Ramos (cell line): Measurements from ENCODE around the gene MAN2B2.

Experiments used
- in situ Hi-C: fragments of 300-500 bp; cut with MboI; formaldehyde crosslinking; loops from one replicate; pipeline ENCODE4 v1.14.3; 2022; ENCODE audit warnings: low sequenced_read_pairs; ENCODE audit not compliant: unreplicated experiment

MAN2B2 gene

DNA sequence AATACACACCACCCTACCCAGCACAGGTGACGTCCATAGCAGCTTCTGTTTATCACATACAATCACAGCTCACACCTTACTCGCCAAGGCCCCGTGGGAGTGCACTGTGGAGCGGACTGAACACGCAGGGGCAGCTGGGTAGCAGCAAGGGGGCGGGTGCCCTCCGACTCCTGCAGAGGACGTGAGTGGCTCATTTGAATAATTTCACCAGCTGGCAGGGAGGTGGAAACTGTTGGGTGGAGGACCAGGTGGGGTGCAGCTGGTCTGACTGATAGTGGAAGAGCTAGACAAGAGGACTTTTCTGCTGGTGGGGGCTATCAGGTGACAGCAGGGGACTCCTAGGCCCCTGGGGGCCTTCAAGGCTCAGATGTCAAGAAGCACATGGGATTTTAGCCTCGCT lies 16.3 kb downstream of the MAN2B2 start:
- in situ Hi-C loops, result no loop called here

DNA sequence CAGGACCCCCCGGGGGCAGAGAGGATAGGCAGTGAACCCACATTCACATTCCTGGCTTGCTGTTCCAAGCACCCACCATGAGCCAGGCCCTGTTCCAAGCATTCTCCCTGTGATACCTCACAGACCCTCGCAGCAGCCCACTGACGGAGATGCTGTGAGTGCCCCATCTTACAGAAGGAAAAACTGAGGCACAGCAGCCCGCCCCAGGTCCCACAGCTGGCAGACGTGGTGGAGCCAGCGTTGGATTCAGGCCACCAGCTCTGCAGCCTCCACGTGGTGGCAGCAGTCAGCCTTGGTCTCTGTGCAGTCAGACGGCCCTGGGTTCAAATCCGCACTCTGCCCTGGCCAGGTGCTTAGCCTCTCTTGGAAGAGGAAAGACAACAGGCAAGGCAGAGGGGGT lies 16.8 kb downstream of the MAN2B2 start:
- in situ Hi-C loops, result no loop called here

DNA sequence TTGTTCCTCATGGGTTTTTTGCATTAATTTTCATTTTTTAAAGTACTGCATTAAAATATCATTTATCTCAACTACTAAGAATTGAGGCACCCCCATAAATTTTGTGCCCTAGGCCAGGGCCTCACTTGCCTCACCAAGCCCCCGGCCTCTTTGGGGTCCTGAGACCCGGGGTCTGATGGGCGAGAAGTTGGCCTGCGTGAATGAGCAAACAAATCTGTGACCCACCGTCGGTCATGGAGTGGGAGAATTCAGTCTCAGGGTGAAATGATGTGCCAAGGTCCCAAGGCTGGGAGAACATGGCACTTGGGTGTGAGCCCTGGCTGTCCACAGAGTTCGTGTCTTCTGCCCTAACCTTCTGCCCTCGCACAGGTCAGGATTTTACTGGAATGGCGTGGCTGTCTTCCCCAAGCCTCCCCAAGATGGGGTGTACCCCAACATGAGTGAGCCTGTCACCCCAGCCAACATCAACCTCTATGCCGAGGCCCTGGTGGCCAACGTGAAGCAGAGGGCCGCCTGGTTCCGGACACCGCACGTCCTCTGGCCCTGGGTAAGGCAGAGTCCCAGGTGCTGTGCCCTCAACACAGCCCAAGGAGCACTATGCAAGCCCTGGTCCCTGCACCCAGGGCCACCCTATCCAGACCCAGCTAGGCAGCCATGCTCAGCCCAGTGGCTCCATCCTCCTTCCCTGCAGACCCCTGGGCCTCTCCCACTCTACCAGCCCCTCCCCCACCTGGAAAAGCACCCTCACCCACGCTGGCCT lies 18.0 kb downstream of the MAN2B2 start:
- in situ Hi-C loops, result no loop called here

DNA sequence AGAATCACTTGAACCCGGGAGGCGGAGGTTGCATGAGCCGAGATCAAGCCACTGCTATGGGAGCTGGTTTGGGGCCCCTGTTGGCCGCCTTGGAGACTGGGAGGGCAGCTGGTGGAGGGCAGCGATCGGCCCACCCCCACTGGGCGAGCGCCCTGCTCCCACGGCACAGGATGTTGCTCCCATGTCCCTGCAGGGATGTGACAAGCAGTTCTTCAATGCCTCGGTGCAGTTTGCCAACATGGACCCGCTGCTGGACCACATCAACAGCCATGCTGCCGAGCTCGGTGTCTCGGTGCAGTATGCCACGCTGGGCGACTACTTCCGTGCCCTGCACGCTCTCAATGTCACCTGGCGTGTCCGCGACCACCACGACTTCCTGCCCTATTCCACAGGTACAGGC lies 19.4 kb downstream of the MAN2B2 start:
- in situ Hi-C loops, result no loop called here

DNA sequence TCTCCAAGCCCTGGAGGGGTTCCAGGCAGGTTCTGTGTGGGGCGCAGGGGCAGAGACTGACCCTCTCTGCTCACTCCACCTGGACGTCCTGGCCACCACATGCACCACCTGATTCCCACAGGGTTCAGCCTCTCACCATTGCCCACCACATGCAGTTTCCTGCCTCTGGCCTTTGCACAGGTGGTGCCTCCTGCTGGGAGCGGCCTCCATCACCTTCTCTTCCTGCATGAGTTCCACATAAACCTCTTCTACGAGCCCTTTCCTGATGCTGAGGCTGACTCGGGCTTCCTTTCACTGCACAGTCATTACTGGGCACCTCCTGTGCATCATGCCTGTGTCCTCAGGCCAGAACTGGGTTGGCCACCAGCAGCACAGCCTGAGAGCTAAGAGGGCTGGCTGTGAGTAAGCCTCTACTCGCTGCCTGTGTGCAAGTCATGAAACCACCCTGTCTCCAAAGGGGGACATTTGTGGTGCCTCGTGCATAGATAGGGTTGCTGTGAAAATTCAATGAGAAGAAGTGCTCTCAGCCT lies 19.9 kb downstream of the MAN2B2 start:
- in situ Hi-C loops, result no loop called here

DNA sequence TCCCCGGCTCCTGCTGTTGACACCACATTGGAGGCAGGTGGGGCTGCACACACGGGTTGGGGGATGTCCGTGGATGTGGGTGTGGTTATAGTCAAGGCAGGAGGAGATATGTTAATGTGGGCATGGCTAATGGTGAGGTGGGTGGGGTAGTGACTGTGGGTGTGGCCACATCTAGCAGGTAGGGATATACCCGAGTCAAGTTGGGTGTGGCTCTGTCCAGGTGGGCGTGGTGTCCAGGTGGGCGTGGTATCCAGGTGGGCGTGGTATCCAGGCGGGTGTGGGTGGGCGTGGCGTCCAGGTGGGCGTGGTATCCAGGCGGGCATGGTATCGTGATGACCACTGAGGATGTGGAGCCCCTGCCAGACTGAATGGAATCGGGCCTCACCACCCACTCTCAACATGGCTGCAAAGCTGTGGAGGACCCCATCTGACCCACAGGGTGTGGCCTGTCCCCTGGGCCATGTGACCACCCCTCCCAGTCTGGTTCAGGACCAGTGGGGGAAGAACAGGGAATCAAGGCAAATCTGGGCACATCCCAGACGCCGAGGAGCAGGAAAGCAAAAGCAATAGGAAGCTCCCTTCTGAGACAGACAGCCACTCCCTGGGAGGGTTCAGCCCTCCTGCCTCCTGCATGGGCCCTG lies 21.0 kb downstream of the MAN2B2 start:
- in situ Hi-C loops, result no loop called here

GRCh38 chr4:6596948-6597347 lies 22.0 kb downstream of the MAN2B2 start:
- in situ Hi-C loops, result no loop called here

DNA sequence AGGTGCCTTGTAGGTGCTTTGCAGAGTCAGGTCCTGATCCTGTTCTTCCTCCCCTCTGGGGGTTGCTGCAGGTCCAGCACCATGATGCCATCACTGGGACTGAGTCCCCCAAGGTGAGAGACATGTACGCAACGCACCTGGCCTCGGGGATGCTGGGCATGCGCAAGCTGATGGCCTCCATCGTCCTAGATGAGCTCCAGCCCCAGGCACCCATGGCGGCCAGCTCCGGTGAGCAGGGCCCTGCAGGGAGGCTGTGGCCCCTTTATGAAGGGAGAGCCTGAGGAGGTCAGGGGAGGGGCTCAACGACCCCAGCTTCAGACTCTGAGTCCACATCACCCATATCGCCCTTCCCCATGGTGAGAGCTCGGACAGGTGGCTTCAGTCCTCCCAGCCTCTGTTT lies 23.1 kb downstream of the MAN2B2 start:
- in situ Hi-C loops, result no loop called here

DNA sequence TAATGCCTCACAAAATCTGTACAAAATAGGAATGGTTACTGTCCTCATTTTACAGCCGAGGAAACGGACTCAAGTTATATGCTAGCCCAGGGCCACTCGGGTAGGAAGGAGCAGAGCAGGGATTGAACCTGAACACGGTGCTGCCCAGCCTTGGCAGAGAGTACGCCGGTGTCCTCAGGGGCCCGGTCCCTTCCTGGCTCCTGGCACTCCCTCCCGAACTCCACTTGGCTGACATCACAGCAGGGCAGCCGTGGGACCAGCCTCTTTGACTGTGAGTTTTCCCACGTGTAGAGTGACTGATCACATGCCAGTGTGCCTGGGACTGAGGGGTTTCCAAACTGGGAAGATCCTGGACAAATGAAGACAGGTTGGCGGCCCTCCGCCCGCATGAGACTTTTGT lies 23.7 kb downstream of the MAN2B2 start:
- in situ Hi-C loops, result no loop called here

GRCh38 chr4:6601661-6602250 lies 26.8 kb downstream of the MAN2B2 start:
- in situ Hi-C loops, result no loop called here

- in situ Hi-C loops, result no loop called here
Measured at GRCh38 chr4:6602289-6602688, 27.3 kb downstream of the MAN2B2 start.

DNA sequence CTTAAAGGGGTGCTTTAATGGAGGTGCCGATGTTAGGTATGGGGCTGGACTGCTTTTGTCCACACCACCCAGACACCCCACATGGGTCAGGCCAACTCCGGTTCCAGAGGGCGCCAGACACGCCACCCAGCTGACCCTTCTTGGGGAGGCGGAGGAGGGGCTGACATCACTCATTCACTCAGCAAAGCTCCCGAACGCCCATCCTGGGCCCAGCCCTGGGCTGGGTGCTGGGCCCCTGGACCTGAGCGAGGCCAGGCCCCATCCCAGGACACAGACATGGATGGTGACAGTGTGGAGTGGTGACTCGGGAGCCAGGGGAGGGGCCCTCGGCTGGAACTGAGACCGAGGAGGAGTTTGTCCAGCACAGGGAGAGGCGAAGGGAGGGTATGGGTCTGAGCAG lies 28.1 kb downstream of the MAN2B2 start:
- in situ Hi-C loops, result no loop called here

GRCh38 chr4:6605114-6605513 lies 30.1 kb downstream of the MAN2B2 start:
- in situ Hi-C loops, result no loop called here

DNA sequence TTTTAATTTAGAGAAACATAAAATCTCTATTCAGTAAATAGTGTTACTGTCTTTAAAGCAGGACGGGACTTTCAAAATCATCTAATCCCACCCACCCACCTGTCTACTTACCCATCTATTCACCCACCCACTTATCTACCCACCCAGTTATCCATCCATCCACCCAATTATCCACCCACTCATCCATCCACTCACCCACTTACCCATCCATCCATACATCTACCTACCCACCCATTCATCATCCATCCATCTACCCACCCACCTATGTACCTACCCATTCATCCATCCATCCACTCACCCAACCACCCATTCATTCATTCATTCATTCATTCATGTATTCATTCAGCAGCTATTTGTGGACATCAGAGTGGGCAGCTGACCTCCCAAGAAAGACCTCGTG lies 30.6 kb downstream of the MAN2B2 start:
- in situ Hi-C loops, result no loop called here

DNA sequence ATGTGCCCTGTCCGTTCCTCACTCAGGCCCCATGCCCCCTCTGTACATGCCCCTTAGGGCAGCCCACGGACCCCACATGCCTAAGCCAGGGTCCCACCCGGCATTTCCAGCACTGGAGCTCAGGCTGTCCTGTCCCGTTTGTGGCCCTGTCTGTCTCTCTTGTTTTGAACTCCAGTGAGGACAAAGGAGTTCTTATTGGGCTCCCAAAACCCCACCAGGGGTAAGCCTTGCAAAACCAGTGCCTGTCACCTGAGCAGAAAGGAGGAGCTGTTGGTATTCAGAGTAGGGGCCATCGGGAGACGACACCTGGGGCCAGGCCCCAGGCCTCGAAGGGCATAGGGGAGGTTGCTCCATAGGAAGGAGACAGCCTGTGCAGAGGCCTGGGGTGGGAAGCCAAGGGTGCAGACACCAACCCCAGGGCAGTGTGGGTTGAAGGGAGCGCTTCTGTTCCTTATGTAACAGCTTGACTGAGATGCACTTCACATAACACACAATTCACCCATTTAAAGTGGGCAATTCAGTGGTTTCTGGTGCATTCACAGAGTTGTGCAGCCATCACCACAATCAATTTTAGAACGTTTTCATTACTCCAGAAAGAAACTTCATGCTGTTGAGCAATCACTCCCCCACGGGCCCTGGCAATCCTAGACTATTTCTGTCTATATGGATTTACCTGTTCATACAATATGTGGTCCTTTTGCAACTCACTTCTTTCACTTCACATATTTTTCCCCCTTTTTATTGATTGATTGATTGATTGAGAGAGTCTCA lies 31.7 kb downstream of the MAN2B2 start:
- in situ Hi-C loops, result no loop called here

- in situ Hi-C loops, result no loop called here
Measured at GRCh38 chr4:6607368-6608055, 32.5 kb downstream of the MAN2B2 start.

DNA sequence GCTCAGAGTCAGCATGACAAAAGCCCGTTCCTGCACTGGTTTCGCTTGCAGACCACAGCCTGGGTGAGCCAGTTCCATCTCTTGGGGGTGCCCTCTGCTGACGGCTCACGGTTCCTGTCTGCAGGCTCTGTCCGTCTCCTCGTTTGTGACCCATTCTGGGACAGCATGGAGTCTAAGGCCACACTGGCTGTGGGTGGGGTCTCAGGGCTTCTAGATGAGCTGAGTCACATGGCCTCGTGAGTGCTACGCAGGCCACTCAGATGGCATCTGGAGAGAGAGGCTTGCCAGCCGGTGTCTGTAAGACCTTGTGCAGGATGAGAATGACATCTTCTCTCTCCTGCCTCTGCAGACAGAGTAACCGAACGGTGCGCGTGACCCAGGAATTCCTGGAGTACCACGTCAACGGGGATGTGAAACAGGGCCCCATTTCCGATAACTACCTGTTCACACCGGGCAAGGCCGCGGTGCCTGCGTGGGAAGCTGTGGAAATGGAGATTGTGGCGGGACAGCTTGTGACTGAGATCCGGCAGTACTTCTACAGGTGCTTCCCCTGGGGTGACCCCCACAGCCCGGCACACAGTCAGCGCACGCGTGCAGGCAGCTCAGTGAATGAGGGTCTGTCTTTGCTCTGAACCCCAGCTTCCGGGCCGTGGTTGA lies 33.9 kb downstream of the MAN2B2 start:
- in situ Hi-C loops, result no loop called here

GRCh38 chr4:6609415-6610079 lies 34.6 kb downstream of the MAN2B2 start:
- in situ Hi-C loops, result no loop called here

- in situ Hi-C loops, result no loop called here
Measured at GRCh38 chr4:6610856-6611430, 36.0 kb downstream of the MAN2B2 start.
